ENCODE data around the gene TSFM.

The TSFM gene

GRCh38 chr12:57837864-57838562 lies 55.4 kb downstream of the TSFM start:
- DNase-seq: no peak

- peak; percentile 27 to 30 for DNase-seq
Observed at GRCh38 chr12:57838594-57839302, 56.2 kb downstream of the TSFM start.

- DNase-seq: no peak
Observed at GRCh38 chr12:57839996-57840395, 57.4 kb downstream of the TSFM start.

DNA sequence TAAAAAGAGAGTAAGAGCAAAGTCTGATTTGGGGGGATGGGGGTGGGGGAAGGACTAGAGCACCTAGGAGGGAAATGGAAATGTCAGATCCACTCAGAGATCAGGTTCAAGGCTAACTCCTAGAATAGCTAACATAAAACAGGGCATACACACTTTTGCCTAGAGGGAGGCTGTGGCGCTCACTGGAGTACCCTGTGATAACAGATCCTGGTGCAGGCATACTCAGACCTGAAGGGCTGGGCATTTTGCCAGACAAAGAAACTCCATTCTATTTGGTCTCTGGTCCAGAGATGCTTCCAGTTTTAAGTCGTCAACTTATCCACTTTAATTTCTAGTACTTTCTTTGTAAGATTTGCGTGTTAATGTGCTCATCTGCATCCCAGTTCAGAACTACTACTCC lies 58.1 kb downstream of the TSFM start:
- no peak for DNase-seq

DNA sequence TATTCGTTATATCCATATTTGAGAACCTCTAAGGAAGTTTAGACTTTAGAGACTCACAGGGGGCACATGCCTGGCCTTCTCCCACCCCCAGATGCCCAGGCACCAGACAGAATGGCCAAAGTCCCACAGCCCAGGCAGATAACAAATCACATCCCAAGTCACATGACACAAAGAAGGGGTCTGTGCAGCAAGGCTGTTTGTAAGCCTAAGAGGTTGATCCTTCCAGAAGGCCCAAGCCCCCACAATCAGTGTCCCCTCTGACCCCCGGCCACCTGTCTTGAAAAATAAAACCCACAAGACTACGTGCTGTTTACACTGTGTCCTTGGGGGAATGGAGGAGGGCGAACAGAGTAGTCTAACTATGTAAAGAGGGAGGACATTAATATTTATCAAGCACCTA lies 58.9 kb downstream of the TSFM start:
- DNase-seq: no peak

DNA sequence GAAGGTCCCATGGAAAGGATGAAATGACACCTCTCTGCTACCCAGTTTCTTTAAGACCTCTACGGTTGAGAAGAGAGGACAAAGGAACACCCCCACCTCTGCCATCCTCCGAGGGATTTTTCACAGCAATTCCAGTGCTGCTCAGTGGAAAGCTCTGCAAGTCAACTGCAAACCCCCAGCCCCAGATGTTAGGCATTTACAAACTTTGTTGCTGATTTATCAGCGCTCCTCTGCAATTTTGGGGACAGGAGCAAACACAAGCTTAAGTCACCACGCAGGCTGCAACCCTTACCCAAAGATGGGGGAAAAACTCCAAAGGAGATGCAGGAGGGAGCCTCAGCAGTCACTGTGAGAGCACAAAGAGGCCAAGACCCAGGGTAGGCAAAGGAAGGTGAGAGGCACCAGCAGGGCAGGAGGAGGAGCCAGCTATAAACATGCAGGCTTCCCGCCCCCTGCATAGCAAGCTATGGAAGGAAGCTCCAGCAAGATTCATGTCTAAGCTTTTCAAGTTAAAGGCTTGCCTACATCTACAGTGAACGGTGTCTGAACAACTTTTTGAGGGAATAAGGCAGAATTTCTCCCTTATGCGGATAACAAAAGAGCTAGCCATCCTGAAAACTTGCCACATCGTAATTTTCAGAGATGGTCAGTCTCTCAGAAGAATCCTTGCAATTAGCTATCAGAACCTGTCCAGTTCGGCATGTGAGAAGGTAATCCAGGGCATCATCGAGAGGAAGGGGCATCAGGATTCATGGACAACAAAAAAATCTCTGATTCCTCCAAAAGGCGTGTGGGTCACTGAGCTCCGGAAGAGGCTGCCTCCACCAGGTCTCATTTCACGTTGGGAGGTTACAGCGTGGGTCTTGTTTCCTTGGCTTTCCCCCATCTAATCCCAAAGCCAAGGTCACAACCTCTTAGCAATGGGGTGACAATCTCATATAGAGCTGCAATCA lies 60.0 kb downstream of the TSFM start:
- DNase-seq: no peak

DNA sequence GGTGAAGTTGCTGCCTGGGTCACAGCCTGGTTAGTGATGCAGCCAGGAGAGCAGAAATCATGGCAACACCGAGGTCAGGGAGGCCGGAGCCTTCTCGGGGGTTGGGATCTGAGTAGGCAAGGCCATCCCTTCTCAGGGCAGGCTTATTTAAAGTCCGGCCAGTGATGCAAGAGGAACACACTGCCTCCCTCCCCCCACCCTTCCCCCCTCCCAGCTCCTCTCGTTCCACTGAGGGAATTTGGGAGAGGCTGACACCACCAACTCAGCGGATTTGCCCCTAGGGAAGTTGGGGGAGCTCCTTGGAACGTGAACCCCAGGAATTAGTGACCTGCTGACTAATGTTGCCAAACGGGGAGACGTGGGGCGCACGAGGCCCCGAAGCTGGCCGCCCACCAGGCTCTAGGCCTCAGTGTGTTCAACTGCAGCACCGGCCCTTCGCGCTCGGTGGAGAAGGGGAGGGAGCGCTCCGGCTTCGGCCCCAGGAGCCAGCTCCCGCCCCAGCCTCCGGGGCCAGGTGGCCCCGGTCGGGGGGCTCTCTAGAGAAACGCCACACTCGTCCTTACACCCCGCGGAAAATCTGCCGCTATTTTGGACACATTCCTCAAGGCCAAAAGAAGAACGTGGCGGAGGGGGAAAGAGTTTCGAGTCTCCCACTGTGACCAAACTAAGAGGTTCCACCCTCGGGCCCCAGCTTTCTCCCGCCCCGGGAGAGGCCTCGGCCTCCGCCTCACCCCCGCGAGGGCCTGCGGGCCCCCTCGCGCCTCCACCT lies 62.3 kb downstream of the TSFM start:
- peak in 1 of 2 donors; percentile 30 for DNase-seq

DNA sequence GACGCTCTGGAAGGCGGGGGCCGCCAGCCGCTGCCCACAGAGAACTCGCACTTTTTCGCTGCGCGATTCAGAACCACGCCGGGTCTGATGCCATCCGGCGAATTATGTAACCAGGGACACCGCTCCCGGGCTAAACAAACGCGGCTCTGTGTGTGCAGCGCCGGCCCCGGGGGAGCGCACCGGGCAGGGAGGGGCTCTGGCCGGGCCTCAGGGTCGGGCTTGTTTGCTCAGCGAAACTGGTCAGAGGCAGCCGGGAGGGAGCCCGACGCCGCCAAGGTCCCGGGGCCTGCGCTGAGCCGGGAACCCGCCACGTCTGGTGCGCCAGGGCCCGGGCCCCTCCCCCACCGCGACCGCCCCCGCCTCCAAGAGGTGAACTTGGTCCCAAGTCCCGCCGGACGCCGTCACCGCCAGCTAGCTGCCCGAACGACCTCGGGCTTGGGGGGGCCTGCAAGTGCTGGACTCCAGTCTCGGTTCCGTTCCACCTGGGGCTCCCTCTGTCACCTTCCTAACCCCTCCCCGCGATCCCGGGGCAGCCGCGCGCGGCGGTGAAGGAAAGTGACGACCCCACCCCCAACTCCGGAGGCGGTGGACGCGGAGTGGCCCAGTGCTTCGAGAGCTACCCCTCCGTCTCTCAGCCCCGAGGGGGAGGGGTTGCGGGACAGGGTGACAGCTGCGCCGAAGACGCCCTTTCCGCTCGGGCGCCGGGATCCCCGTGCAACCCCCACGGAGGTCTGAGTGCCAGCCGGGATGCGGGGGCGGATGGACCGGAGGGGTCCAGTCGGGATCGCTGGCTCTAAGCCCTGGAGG lies 63.1 kb downstream of the TSFM start:
- peak; percentile 52 to 58 for DNase-seq

DNA sequence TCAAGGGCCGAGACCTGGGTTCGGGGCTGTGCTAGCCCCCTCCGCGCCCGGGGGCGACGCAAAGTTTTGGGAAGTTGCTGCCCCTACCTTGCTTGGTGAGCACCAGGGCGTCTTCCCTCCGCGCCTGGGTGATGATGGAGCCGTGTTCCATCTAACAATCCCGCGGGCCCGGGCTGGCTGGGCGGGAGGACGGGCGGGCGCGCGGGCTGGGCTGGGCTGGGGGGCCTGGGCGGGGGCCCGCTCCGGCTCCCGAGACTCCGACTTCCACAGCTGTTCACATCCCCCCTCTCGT lies 63.6 kb downstream of the TSFM start:
- DNase-seq: no peak

DNA sequence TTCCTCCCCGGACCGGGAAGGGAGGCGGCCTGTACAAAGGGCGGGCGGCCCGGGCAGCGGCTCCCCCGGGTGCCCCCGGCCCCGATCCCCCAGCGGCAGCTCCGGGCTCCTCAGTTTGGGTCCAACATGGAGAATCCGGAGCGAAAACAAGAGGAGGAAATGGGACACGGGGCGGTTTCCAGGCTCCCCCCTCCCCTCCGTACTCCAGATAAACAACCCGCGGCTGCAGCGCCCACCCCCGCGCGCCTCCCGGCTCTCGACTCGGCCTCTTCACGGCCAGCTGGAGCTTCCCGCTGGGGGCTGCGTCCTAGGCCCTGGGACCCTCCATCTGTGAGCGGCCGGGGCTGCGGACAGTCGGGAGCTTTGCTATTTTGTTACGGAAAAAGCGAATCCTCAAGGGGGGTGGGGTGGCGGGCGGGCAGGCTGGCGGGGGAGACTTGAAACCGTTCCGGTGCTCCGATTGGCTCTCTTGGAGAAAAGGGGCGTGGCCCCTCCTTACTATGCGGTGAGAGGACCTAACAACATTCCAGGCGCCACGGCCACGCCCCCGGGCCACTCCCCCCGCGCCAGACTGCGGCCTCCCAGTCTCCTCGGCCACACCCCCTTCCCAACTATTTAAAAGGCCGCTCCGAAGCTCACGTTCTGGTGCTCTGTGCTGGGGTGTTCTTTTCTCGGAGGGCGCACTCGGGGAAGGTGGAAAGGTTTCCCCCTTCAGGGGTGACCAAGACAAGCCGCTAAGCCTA lies 64.2 kb downstream of the TSFM start, which contains the start of gene CTDSP2:
Gene CTDSP2, minus strand, starts transcription at position 153 of the 743 bp plus-strand sequence. CDS start 294 bp downstream, outside the sequence.
- DNase-seq: peak; percentile 86 to 94

Data from stimulated activated CD4-positive, alpha-beta T cell treated with anti-CD3 and anti-CD28 coated beads, Interleukin-2, amount 100 ng/mL, for 48 hours (primary cell).